Measurements from ENCODE around the gene PPIL1. TPM values are rescaled to one million over a fixed set of nuclear protein-coding genes. Genes with fewer than 3 reads are reported as not detected.

PPIL1 gene
- total and polyA plus RNA-seq, 2 donors (not counting 1 experiment from before 2014, with no cell fraction given) = 17.5 to 30.6 TPM

- Histone ChIP-seq H3K27ac (ENCODE audit: insufficient read depth, low read length) (no peak overlapping the region), H3K36me3 (ENCODE audit: control insufficient read depth, insufficient read depth, low read length) (no peaks in the 10 kb centered on the region), H3K79me2 (ENCODE audit: control insufficient read depth, insufficient read depth, low read length) (peaks cover 14% of the 10 kb centered on the region), H2AFZ (ENCODE audit: low read length) (no peak overlapping the region), H3K27me3 (ENCODE audit: control insufficient read depth, insufficient read depth, low read length) (no peaks in the 10 kb centered on the region), H3K9ac (ENCODE audit: insufficient read depth, low read length) (no peak overlapping the region), H3K4me3 (replicated peaks in 1 of 4; ENCODE audit: control extremely low read depth in 1 of 4, insufficient read depth in 1 of 4, low read depth in 3 of 4, low read length in 4 of 4) (no peak overlapping the region), H3K4me1 (ENCODE audit: control insufficient read depth, extremely low read depth, insufficient read depth, low read length) (peaks cover 3% of the 10 kb centered on the region), H3K9me3 (ENCODE audit: control insufficient read depth, insufficient read depth, low read depth, low read length) (no peaks in the 10 kb centered on the region), H3K4me2 (ENCODE audit: extremely low read depth, insufficient read depth, low read length) (no peak overlapping the region), H4K20me1 (ENCODE audit: control insufficient read depth, extremely low read depth, insufficient read depth, low read length) (no peaks in the 10 kb centered on the region)
- TF ChIP-seq EZH2 (IDR thresholded peaks at IDR 0.05; ENCODE audit: low read length, missing control alignments) = no peak
- TF ChIP-seq CTCF (conservative IDR thresholded peaks at IDR 0.05 in 1 of 2, IDR thresholded peaks at IDR 0.05 in 1 of 2; ENCODE audit: low read depth in 1 of 2, low read length in 2 of 2) = no peak
- no peak for DNase-seq (ENCODE audit: low read depth in 2 of 2)
Measured at GRCh38 chr6:36871686-36872085, 2.9 kb downstream of the PPIL1 start.

GRCh38 chr6:36867471-36868224, 7.0 kb downstream of the PPIL1 start:
- H3K36me3 ChIP-seq (ENCODE audit: control insufficient read depth, insufficient read depth, low read length) = peaks cover 2% of the 10 kb centered on the region
- H3K9ac ChIP-seq (ENCODE audit: insufficient read depth, low read length) = no peak overlapping the region
- no peak for DNase-seq (ENCODE audit: low read depth in 2 of 2)
- peaks cover 2% of the 10 kb centered on the region for H3K79me2 ChIP-seq (ENCODE audit: control insufficient read depth, insufficient read depth, low read length)
- H3K4me2 ChIP-seq (ENCODE audit: extremely low read depth, insufficient read depth, low read length) = no peak overlapping the region
- no peaks in the 10 kb centered on the region for H4K20me1 ChIP-seq (ENCODE audit: control insufficient read depth, extremely low read depth, insufficient read depth, low read length)
- H3K4me1 ChIP-seq (ENCODE audit: control insufficient read depth, extremely low read depth, insufficient read depth, low read length) = no peaks in the 10 kb centered on the region
- H2AFZ ChIP-seq (ENCODE audit: low read length) = no peak overlapping the region
- H3K4me3 ChIP-seq (replicated peaks in 1 of 4; ENCODE audit: control extremely low read depth in 1 of 4, insufficient read depth in 1 of 4, low read depth in 3 of 4, low read length in 4 of 4) = no peak overlapping the region
- H3K27me3 ChIP-seq (ENCODE audit: control insufficient read depth, insufficient read depth, low read length) = no peaks in the 10 kb centered on the region
- no peak for TF ChIP-seq CTCF (conservative IDR thresholded peaks at IDR 0.05 in 1 of 2, IDR thresholded peaks at IDR 0.05 in 1 of 2; ENCODE audit: low read depth in 1 of 2, low read length in 2 of 2)
- TF ChIP-seq EZH2 (IDR thresholded peaks at IDR 0.05; ENCODE audit: low read length, missing control alignments) = no peak
- no peak overlapping the region for H3K27ac ChIP-seq (ENCODE audit: insufficient read depth, low read length)
- H3K9me3 ChIP-seq (ENCODE audit: control insufficient read depth, insufficient read depth, low read depth, low read length) = no peaks in the 10 kb centered on the region

- H3K9me3 ChIP-seq (ENCODE audit: control insufficient read depth, insufficient read depth, low read depth, low read length) = no peaks in the 10 kb centered on the region
- H3K9ac ChIP-seq (ENCODE audit: insufficient read depth, low read length) = no peak overlapping the region
- H3K79me2 ChIP-seq (ENCODE audit: control insufficient read depth, insufficient read depth, low read length) = peaks cover 2% of the 10 kb centered on the region
- TF ChIP-seq EZH2 (IDR thresholded peaks at IDR 0.05; ENCODE audit: low read length, missing control alignments) (no peak), CTCF (conservative IDR thresholded peaks at IDR 0.05 in 1 of 2, IDR thresholded peaks at IDR 0.05 in 1 of 2; ENCODE audit: low read depth in 1 of 2, low read length in 2 of 2) (no peak)
- no peak overlapping the region for H2AFZ ChIP-seq (ENCODE audit: low read length)
- no peaks in the 10 kb centered on the region for H4K20me1 ChIP-seq (ENCODE audit: control insufficient read depth, extremely low read depth, insufficient read depth, low read length)
- no peak overlapping the region for H3K4me2 ChIP-seq (ENCODE audit: extremely low read depth, insufficient read depth, low read length)
- no peak for DNase-seq (ENCODE audit: low read depth in 2 of 2)
- H3K4me1 ChIP-seq (ENCODE audit: control insufficient read depth, extremely low read depth, insufficient read depth, low read length) = no peaks in the 10 kb centered on the region
- H3K36me3 ChIP-seq (ENCODE audit: control insufficient read depth, insufficient read depth, low read length) = peaks cover 2% of the 10 kb centered on the region
- no peak overlapping the region for H3K4me3 ChIP-seq (replicated peaks in 1 of 4; ENCODE audit: control extremely low read depth in 1 of 4, insufficient read depth in 1 of 4, low read depth in 3 of 4, low read length in 4 of 4)
- no peaks in the 10 kb centered on the region for H3K27me3 ChIP-seq (ENCODE audit: control insufficient read depth, insufficient read depth, low read length)
- no peak overlapping the region for H3K27ac ChIP-seq (ENCODE audit: insufficient read depth, low read length)
Measured at GRCh38 chr6:36865835-36866234, 8.8 kb downstream of the PPIL1 start.

All from fibroblast of lung (primary cell).